ENCODE data around the gene MKX. TPM values are rescaled to one million over a fixed set of nuclear protein-coding genes. Genes with fewer than 3 reads are reported as not detected.

Gene MKX, protein sequence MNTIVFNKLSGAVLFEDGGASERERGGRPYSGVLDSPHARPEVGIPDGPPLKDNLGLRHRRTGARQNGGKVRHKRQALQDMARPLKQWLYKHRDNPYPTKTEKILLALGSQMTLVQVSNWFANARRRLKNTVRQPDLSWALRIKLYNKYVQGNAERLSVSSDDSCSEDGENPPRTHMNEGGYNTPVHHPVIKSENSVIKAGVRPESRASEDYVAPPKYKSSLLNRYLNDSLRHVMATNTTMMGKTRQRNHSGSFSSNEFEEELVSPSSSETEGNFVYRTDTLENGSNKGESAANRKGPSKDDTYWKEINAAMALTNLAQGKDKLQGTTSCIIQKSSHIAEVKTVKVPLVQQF
- not detected in 2 replicates for total RNA-seq

DNA sequence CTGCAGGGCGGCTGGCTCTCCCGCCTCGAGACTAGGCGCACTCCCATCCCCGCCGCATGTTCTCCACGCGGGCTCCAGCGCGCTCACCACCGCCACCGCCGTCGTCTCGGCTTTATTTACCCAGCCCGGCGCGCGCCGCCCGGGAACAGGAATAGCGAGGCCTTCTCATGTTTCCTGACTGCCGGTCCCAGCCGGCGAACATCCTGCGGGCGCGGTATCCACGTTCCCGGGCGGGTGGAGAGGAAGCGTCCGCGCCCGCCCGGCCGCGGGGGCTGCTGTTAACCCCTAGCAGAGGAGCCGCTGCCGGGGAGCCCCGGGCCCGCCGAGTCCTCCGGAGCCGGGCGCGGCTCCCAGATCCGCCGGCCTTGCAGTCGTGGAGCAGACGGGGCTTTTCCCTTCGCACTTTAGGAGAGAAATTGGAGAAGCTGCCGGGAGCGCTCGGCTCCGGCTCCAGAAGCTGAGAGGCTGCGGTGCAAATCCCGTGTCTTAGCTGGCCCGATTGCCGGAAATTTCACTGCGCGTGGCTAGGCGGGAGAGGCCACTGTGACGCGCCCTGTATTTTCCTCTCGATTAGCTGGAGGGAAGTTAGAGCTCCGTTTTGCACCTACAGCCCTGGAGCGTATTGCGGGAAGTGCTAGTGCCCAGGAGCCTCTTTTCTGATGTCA lies at the start of gene MKX:
Gene MKX, minus strand, starts transcription at position 88 of the 665 bp plus-strand sequence. CDS start 2,404 bp downstream, outside the sequence.

Other genes with a start within 250 kb of the MKX start
- 47.3 and 54.8 TPM in 2 replicates for gene RAB18, start 241.5 kb downstream of the MKX start, total RNA-seq

Measured in cardiac atrium fibroblast (primary cell).